DMS 273 (cell line): ENCODE results near the gene SLC5A3.

Source experiments
- DNase-seq: peaks from one replicate; lab custom pipeline; 2025; ENCODE audit not compliant: unreplicated experiment; lab: John Stamatoyannopoulos, UW

The SLC5A3 gene

DNA sequence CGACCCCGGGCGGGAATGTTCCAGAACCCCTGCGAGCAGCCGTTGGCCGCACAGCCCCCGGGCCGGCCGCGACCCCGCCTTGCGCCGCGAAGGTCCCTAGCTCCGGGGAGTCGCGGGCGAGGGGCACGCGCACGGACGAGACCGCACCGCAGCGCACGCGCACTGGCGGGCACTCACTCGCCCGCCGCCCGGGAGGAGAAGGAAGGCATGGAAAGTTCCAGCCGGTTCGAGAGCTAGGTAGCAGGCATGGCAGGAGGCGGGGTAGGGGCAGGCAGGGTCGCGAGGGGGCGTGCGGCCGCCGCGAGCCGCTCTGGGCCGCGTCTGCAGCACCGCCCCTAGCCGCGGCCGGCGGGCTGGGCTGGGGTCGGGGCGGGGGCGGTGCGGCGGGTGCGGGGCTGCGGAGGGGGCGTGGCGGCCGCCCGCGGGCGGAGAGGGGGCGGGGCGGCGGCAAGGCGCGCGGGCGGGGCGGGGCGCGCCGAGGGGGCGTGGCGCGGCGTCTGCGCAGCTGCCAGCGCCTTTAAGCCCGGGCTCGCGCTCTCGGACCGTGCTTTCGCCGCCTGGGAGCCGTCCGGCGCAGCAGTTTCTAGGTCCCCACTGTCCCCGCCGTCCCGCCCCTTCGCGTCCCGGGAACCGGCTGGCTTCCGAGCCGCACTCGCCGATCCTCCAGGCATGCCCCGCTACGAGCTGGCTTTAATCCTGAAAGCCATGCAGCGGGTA, at the start of gene SLC5A3, which contains the start of gene MRPS6:
TSS of gene SLC5A3 (plus strand) at position 547 of the 717 bp plus-strand sequence. CDS start 21,621 bp downstream, outside the sequence.
TSS of gene MRPS6 (plus strand) at position 547 of the 717 bp plus-strand sequence. CDS start at position 670, 123 bp downstream.
- DNase-seq, result peak; percentile 92

GRCh38 chr21:34023691-34024373, 49.5 kb upstream of the SLC5A3 start:
- DNase-seq, result no peak

- no peak for DNase-seq
Observed at GRCh38 chr21:34024374-34024693, 49.0 kb upstream of the SLC5A3 start.

DNA sequence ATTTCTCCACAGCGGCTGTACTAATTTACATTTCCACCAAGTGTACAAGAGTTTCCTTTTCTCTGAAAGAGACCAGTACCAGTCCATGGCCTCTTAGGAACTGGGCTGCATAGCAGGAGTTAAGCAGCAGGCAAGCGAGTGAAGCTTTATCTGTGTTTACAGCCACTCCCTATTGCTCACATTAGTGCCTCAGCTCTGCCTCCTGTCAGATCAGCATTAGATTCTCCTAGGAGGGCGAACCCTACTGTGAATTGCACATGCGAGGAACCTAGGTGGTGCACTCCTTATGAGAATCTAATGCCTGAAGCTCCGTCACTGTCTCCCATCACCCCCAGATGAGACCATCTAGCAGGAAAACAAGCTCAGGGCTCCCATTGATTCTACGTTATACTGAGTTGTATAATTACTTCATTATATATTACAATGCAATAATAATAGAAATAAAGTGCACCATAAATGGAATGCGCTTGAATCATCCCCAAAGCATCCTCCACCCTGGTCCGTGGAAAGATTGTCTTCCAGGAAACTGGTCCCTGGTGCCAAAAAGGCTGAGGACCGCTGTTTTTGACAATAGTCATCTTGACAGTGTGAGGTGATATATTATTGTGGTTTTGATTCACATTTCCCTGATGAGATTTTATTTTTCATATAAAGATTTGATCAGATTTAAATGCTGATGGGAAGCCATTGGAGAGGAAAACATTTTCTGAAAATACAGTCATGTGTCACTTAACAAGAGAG, 45.5 kb upstream of the SLC5A3 start:
- DNase-seq, result no peak

DNA sequence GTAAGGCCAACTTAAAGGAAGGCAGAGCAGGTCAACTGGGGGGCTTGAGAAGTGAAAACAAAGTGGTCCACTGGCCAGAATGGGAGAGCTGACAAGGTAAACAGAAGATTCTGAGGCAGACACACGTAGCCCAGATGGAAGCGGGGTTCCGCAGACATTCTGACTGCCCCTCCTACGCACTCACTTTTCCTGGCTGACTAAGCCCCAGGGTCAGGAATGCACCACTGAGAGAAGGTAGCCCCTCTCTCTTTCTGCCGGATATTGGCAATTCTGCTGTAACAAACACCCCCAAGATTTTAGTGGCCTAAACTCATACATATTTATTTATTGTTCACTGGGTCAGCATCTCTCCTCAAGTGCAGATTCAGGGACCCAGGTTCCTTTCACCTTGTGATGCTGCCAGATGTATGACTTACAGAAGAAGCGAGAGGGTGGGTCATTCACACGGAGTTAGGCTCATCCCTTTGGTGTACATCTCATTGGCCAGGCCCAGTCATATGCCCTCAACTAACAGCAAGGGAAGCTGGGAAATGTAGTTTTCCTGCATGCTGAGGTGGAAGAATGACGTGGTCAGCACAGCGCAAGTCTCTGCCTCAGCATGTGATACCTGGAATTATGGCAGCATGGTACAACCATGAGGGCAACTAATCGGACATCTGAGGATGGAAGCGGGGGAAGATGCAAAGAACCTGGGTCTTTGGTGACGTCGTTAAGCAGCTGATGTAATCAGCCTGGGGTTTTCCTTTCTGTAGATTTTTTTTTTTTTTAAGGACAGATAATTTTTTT, 43.4 kb upstream of the SLC5A3 start:
- DNase-seq, result peak; percentile 44

DNA sequence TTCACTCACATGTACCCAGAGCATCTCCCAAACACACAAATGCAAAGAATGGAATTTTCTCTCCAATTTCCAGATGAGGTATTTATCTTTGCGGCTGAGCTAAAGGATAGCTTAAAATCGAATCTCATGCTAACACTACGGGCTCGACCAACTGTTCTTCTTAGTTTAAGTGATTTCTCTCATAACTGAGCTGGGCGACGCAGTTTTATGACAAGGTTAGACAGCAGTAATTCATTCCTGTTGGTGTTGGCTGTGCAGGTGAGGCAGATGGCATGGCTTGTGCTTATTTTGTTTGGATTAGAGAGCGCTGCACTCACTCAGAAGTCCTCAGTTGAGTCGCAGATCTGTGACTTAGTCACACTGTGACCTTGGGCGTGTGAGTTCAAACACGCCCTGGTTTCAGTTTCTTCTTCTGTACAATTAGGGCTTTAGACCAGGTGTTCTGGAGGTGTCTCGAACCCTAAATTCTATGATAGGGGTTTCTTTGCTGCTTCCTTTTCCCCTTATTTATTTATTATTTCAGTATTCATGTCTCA, 41.5 kb upstream of the SLC5A3 start:
- DNase-seq, result no peak

GRCh38 chr21:34034369-34035014, 38.9 kb upstream of the SLC5A3 start:
- no peak for DNase-seq

GRCh38 chr21:34035619-34036354, 37.6 kb upstream of the SLC5A3 start:
- no peak for DNase-seq

DNA sequence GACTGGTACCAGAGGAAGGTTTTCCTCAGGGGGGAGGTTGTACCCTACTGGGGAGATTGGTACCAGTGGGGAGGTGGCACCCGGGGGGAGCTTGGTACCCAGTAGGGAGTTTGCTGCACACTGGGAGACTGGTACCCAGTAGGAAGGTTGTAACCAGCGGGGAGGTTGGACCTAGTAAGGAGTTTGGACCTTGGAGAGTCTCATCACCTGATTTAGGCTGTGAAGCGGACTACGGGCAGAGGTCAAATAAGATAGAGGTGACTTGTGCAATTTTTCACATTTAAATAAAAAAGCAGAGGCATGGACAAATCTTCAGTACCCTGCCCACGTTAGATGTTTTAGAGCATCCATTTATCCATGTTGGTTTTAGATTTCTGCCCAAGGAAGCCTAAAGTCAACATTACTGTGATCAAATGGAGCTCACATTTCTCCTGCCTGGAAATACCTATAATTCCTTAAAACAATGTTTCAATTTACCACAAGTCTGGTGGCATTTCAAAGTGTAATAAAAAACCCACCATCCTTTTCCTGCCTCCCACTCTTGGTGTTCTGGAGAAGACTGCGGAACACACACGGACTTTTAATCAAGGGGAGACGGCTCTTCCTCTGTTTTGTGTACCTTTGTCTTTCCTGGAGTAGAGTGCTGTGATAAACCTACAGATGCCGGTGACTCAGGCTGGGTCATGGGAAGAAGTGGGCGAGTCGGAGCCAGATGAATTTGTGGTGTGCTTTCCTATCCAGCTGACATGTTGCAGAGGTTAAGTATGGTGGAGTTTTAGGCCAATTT, 36.2 kb upstream of the SLC5A3 start:
- DNase-seq, result no peak

- DNase-seq, result no peak
Observed at GRCh38 chr21:34039678-34040382, 33.5 kb upstream of the SLC5A3 start.

DNA sequence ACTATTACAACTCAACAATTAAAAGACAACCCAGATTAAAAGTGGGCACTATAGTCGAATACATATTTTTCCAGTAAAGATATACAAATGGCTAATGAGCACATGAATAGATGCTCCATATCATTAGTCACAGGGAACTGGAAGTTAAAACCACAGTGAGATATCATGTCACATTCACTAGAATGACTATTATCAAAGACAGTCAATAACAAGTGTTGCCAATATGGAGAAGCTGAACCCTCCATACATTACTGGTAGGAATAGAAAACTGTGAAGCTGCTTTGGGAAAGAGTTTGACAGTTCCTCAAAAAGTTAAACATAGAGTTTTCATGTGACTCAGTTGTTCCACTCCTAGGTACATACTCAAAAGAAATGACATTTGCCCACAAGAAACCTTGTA, 30.6 kb upstream of the SLC5A3 start:
- no peak for DNase-seq

GRCh38 chr21:34043333-34043732, 30.0 kb upstream of the SLC5A3 start:
- DNase-seq, result no peak

GRCh38 chr21:34046917-34047316, 26.5 kb upstream of the SLC5A3 start:
- DNase-seq, result no peak

GRCh38 chr21:34047835-34048234, 25.5 kb upstream of the SLC5A3 start:
- no peak for DNase-seq

DNA sequence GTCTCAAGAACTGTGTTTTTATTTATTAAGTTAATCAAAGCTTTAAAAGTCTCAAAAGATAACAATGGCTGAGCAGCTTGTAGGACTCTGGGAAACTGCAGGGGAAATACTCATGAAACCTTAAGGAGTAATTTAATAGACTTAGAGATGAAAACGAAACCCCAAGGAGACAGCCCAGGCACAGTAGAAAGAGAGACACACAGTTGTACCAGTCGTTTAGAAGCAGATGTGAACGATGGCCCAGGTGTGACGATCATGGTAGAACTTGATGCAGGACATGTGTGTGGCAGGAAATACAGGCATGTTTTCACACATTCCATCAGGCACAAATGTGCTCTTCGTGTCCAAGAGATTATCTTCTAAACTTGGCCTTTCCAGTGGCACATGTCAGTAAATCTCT, 21.2 kb upstream of the SLC5A3 start:
- DNase-seq, result no peak

DNA sequence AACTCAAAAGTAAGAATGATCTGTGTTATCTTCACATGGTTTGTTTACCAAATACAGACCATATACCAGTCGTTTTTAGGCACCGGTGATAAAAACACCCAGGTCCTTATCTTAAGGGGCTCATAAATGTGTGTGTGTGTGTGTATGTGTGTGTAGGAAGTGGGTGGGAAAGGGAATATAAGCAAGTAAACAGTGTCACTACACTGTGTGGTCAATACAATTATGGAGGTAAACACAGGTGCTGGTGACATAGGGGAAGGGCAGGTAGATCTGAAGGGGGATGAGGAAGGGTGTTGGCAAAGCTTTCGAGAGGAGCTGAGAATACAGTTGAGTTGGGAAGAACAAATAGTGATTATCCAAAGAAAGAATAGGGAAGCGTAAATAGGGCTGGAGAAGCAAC, 19.1 kb upstream of the SLC5A3 start:
- DNase-seq, result no peak

DNA sequence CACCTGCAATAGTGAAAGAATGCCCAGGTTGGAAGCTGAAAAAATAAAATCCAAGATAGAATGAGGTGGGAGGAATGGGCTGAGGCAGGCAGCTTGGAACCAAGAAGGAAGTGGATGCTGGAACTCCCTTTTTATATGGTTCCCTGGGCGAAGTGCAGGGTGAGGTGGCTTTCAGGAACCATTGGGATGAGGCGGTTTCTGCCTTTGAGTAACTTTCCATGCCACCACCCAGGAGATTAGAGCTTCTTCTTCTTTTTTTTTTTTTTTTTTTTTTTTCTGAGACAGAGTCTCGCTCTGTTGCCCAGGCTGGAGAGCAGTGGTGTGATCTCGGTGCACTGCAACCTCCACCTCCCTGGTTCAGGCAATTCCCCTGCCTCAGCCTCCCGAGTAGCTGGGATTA, 17.8 kb upstream of the SLC5A3 start:
- DNase-seq, result no peak

GRCh38 chr21:34061983-34062382, 11.4 kb upstream of the SLC5A3 start:
- DNase-seq, result peak; percentile 23
